Transverse colon (tissue), 4 donors: ENCODE data around the gene PEX19. TPM values are rescaled to one million over a fixed set of nuclear protein-coding genes. Genes with fewer than 3 reads are reported as not detected.

Experiments used
- DNase-seq: peaks from one replicate; pipeline ENCODE4 v3.0.0-alpha.2; 2019
- H3K27ac ChIP-seq, 4 donors: fragments of 200-600 bp; sonication (generic); 2 replicates each; pipeline ENCODE4 v1.5.1; 2016 to 2018; ENCODE audit warnings: inconsistent platforms in 4 of 4
- H3K27me3 ChIP-seq: fragments of 200-600 bp; sonication (generic); 2 replicates; pipeline ENCODE4 v1.5.1; 2017; ENCODE audit warnings: inconsistent platforms
- H3K36me3 ChIP-seq, 4 donors: fragments of 200-600 bp; sonication (generic); 2 replicates each; pipeline ENCODE4 v1.5.1; 2017 to 2019; ENCODE audit warnings: inconsistent platforms in 4 of 4
- H3K4me1 ChIP-seq, 4 donors: fragments of 200-600 bp; sonication (generic); 2 replicates each; pipeline ENCODE4 v1.5.1; 2017 to 2020; ENCODE audit warnings: inconsistent platforms in 4 of 4
- H3K4me3 ChIP-seq, 4 donors: fragments of 200-600 bp; sonication (generic); 1 replicate in 1 of 4; 2 replicates in 3 of 4; pipeline versions ENCODE4 v1.5.1 to v1.6.1; 2017 to 2019; ENCODE audit warnings: inconsistent platforms in 4 of 4
- H3K9me3 ChIP-seq, 2 donors: fragments of 200-600 bp; sonication (generic); 2 replicates each; pipeline ENCODE4 v1.5.1; 2017 to 2019; ENCODE audit warnings: inconsistent platforms in 2 of 2
- EP300 ChIP-seq: sonication (generic); formaldehyde crosslinking; IDR thresholded peaks from one replicate; pipeline ENCODE4 v1.6.1; 2017; ENCODE audit warnings: antibody characterized with exemption, low read depth
- POLR2A ChIP-seq: fragments of 450-650 bp; IDR thresholded peaks from one replicate; pipeline ENCODE4 v1.6.1; 2016; ENCODE audit warnings: antibody characterized with exemption, mild to moderate bottlenecking, moderate library complexity
- POLR2AphosphoS5 ChIP-seq, 3 donors: sonication (generic); formaldehyde crosslinking; IDR thresholded peaks; one replicate each; pipeline ENCODE4 v1.6.1; 2016; ENCODE audit warnings: antibody characterized with exemption in 3 of 3
- WGBS, 2 donors: methylation state at CpG; one replicate each; pipeline ENCODE4 v1.1.5; 2018; ENCODE audit warnings: low coverage in 1 of 2; 5-methylcytosine and 5-hydroxymethylcytosine counted together
- in situ Hi-C, 4 donors: fragments of 200-750 bp; cut with MboI; loops; one replicate each; pipeline versions ENCODE4 v1.15.0 to v1.15.1; 2017; ENCODE audit warnings: low sequenced_read_pairs in 3 of 4, low pct_ligation_motif_present in 1 of 4, low pct_unique_long_range_greater_than_20kb in 1 of 4
- intact Hi-C: fragments of 100-400 bp; cut with DNase I; formaldehyde crosslinking; loops from one replicate; pipeline ENCODE4 v1.15.1; 2023; ENCODE audit warnings: low total_unique reads
- total RNA-seq, 4 donors: library from RNA; depleted of rRNA; stranded (reverse); fragments of >200 nt; gene quantifications; one replicate each; pipeline ENCODE4 v1.1.0, GENCODE V29; 2016
- TF ChIP-seq, protein P1 (sequence below), 5 experiments: fragments of 200-600 bp in 3 of 5; fragments of 450-650 bp in 2 of 5; sonication (generic) in 3 of 5; IDR thresholded peaks; 1 replicate in 2 of 5; 2 replicates in 3 of 5; pipeline ENCODE4 v1.5.1; 2016 to 2017; ENCODE audit warnings: antibody characterized with exemption in 5 of 5, inconsistent platforms in 3 of 5, mild to moderate bottlenecking in 2 of 5, moderate library complexity in 1 of 5

PEX19 gene
- total RNA-seq, 4 donors from 2014 or later: 22.1 to 50.8 (median 32.8) TPM

DNA sequence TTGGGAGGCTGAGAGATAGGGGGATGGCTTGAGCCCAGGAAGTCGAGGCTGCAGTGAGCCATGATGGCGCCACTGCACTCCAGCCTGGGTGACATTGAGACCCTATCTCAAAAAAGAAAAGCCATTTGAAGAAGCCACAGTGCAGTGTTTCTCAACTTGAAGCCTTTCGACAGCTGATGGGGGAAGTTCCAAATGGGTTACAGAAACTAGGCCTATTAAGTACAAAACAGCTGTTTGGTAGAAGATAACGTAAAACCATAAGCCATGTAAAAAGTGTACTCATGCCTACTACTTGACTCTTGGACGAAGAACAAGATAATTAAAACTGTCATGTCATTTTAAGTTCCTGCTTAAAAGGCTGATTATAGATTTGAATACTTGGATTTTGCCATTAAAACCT is 41.5 kb upstream of the PEX19 start:
- Histone ChIP-seq H3K9me3 (no peaks in the 10 kb centered on the region), H3K36me3 (peaks cover 0 to 94% (median 46%) of the 10 kb centered on the region in 4 donors), H3K4me3 (no peak overlapping the region), H3K4me1 (no peaks in the 10 kb centered on the region), H3K27me3 (no peaks in the 10 kb centered on the region), H3K27ac (no peak overlapping the region)
- in situ Hi-C loops (no loop called here), intact Hi-C loops (no loop called here)
- whole genome bisulfite sequencing, 2 donors: 82 to 93% methylated on average over 3 to 5 of the region's 5 CpGs
- no peak for DNase-seq
- no peak for TF ChIP-seq POLR2AphosphoS5 (IDR thresholded peaks at IDR 0.05)
- TF ChIP-seq POLR2A: no peak
- TF ChIP-seq, protein P1, sequence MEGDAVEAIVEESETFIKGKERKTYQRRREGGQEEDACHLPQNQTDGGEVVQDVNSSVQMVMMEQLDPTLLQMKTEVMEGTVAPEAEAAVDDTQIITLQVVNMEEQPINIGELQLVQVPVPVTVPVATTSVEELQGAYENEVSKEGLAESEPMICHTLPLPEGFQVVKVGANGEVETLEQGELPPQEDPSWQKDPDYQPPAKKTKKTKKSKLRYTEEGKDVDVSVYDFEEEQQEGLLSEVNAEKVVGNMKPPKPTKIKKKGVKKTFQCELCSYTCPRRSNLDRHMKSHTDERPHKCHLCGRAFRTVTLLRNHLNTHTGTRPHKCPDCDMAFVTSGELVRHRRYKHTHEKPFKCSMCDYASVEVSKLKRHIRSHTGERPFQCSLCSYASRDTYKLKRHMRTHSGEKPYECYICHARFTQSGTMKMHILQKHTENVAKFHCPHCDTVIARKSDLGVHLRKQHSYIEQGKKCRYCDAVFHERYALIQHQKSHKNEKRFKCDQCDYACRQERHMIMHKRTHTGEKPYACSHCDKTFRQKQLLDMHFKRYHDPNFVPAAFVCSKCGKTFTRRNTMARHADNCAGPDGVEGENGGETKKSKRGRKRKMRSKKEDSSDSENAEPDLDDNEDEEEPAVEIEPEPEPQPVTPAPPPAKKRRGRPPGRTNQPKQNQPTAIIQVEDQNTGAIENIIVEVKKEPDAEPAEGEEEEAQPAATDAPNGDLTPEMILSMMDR (IDR thresholded peaks at IDR 0.05): no peak
- no peak for TF ChIP-seq EP300

DNA sequence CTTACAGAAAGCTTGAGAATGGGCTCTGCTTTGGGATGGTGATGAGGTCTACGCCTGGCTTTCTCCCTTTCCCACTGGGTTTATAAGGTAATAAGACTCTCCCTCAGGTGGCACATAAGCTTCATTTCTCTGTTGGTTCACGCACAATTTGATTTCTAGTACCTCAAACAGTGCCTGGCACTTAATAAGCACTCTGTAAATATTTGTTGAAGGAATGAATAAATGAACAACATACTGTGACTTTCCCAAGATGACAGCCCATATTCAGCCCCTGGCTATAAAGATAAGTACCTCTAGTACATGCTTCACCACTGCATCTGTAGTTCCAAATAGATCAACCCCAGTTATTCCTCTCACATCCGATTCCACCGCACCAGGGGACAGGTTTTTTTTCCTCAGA is 40.3 kb upstream of the PEX19 start:
- WGBS, 2 donors: 90 to 95% methylated on average over 3 to 4 of the region's 4 CpGs
- in situ Hi-C loops (no loop called here), intact Hi-C loops (no loop called here)
- DNase-seq: no peak
- Histone ChIP-seq H3K27me3 (no peaks in the 10 kb centered on the region), H3K27ac (no peak overlapping the region), H3K9me3 (no peaks in the 10 kb centered on the region), H3K4me3 (no peak overlapping the region), H3K4me1 (no peaks in the 10 kb centered on the region), H3K36me3 (peaks cover 0 to 86% (median 41%) of the 10 kb centered on the region in 4 donors)
- TF ChIP-seq POLR2A (no peak), POLR2AphosphoS5 (IDR thresholded peaks at IDR 0.05) (no peak), EP300 (no peak)
- TF ChIP-seq, protein P1 (IDR thresholded peaks at IDR 0.05): no peak

DNA sequence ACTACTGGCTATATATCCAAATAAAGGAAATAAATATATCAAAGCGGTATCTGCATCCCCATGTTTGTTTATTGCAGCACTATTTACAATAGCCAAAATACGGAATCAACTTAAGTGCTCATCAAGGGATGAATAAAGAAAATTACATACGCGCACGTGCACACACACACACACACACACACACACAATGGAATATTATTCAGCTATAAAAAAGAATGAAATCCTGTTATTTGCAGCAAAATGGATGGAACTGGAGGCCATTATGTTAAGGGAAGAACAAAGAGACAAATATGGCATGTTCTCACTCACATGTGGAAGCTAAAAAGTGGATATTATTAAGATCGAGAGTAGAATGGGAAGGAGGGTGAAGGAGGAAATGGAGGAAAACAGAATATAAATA is 37.9 kb upstream of the PEX19 start:
- no peak for DNase-seq
- Histone ChIP-seq H3K4me3 (no peak overlapping the region), H3K36me3 (peaks cover 0 to 74% (median 37%) of the 10 kb centered on the region in 4 donors), H3K4me1 (no peaks in the 10 kb centered on the region), H3K9me3 (no peaks in the 10 kb centered on the region), H3K27me3 (no peaks in the 10 kb centered on the region), H3K27ac (no peak overlapping the region)
- intact Hi-C loops (no loop called here), in situ Hi-C loops (no loop called here)
- TF ChIP-seq, protein P1 (IDR thresholded peaks at IDR 0.05): no peak
- no peak for TF ChIP-seq POLR2A
- TF ChIP-seq POLR2AphosphoS5 (IDR thresholded peaks at IDR 0.05): no peak
- no peak for TF ChIP-seq EP300
- 93 to 95% methylated on average over 6 of the region's 6 CpGs for WGBS, 2 donors

DNA sequence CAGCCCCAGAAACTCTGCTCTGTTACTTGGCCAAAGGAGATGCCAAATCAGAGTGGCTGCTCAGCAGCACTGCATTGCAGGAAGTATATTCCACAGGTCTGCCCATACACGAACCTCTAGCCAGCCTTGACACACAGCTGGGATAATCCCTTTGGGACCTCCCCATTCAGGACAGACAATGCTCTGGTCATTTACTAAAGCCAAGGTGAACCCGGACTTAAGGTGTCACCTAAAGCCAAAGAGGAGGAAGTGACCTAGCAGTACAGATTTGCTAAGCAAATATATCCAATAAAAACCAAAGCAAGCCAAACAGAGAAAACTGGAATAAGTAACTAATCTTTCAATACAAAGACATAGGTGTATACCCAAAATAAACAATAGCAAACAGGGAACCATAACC is 30.4 kb upstream of the PEX19 start:
- intact Hi-C loops: no loop called here
- WGBS, 2 donors: 83% methylated on average over 2 of the region's 2 CpGs; no CpG with 5 or more reads in 1 of the 2 donors
- peaks cover 0 to 87% (median 47%) of the 10 kb centered on the region in 4 donors for H3K36me3 ChIP-seq

More for the DNA sequence above, 30.4 kb upstream of the PEX19 start:
- TF ChIP-seq POLR2A (no peak), POLR2AphosphoS5 (IDR thresholded peaks at IDR 0.05) (no peak), EP300 (no peak)
- TF ChIP-seq, protein P1 (IDR thresholded peaks at IDR 0.05): no peak
- no peaks in the 10 kb centered on the region for H3K27me3 ChIP-seq
- H3K9me3 ChIP-seq: no peaks in the 10 kb centered on the region
- peaks cover 0 to 6% (median 2%) of the 10 kb centered on the region in 4 donors for H3K4me1 ChIP-seq
- no peak for DNase-seq
- H3K27ac ChIP-seq: no peak overlapping the region
- no peak overlapping the region for H3K4me3 ChIP-seq
- in situ Hi-C loops: no loop called here
